ENCODE measurements around the gene FARP1.

The FARP1 gene

GRCh38 chr13:98473788-98474144 lies 330.9 kb downstream of the FARP1 start:
- DNase-seq: no peak
- Histone ChIP-seq H3K9me3 (ENCODE audit: insufficient read depth, low read depth, low read length) (no peaks in the 10 kb centered on the region), H3K9ac (ENCODE audit: low read length) (no peak overlapping the region)

GRCh38 chr13:98474292-98474691 lies 331.4 kb downstream of the FARP1 start:
- Histone ChIP-seq H3K4me1 (ENCODE audit: control insufficient read depth in 1 of 2, insufficient read depth in 2 of 2, low read length in 2 of 2) (peaks cover 13 to 24% of the 10 kb centered on the region in 2 experiments), H3K27ac (ENCODE audit: low read depth, low read length) (no peak overlapping the region), H3K4me2 (ENCODE audit: low read length) (no peak overlapping the region), H3K4ac (ENCODE audit: low read depth, low read length) (no peak overlapping the region), H3K79me1 (ENCODE audit: low read length) (peaks cover 6% of the 10 kb centered on the region), H2AFZ (ENCODE audit: insufficient read depth, low read length, poor library complexity) (no peak overlapping the region), H4K91ac (ENCODE audit: low read depth, low read length) (no peak overlapping the region), H3K36me3 (ENCODE audit: control insufficient read depth in 1 of 2, insufficient read depth in 2 of 2, low read length in 2 of 2) (peaks cover 22 to 25% of the 10 kb centered on the region in 2 experiments), H3K27me3 (ENCODE audit: insufficient read depth, low read length) (no peaks in the 10 kb centered on the region), H3K23ac (ENCODE audit: low read length) (no peak overlapping the region), H3K14ac (ENCODE audit: low read length) (no peak overlapping the region), H3K79me2 (ENCODE audit: control insufficient read depth, insufficient read depth, low read length, poor library complexity) (peaks cover 4% of the 10 kb centered on the region), H2BK5ac (ENCODE audit: low read depth, low read length, poor library complexity) (no peak overlapping the region), H3K4me3 (ENCODE audit: low read depth, low read length) (no peak overlapping the region), H4K8ac (ENCODE audit: low read depth, low read length) (no peak overlapping the region), H3K9ac (ENCODE audit: low read length) (no peak overlapping the region), H2BK12ac (ENCODE audit: low read length) (no peak overlapping the region), H4K12ac (ENCODE audit: low read depth, low read length) (no peak overlapping the region), H3K9me3 (ENCODE audit: insufficient read depth, low read depth, low read length) (no peaks in the 10 kb centered on the region), H3K18ac (ENCODE audit: low read length) (no peak overlapping the region), H2AK5ac (ENCODE audit: low read length) (no peak overlapping the region), H2BK120ac (ENCODE audit: insufficient read depth, low read length, poor library complexity) (no peak overlapping the region)
- no CpG with 5 or more reads among the region's 10 CpGs for WGBS (ENCODE audit: extremely low coverage, insufficient coverage, insufficient read length)
- DNase-seq: no peak

More at GRCh38 chr13:98473788-98474144, 330.9 kb downstream of the FARP1 start:
- Histone ChIP-seq H3K27me3 (ENCODE audit: insufficient read depth, low read length) (no peaks in the 10 kb centered on the region), H4K8ac (ENCODE audit: low read depth, low read length) (no peak overlapping the region), H2BK5ac (ENCODE audit: low read depth, low read length, poor library complexity) (no peak overlapping the region), H3K4me1 (ENCODE audit: control insufficient read depth in 1 of 2, insufficient read depth in 2 of 2, low read length in 2 of 2) (peaks cover 12 to 21% of the 10 kb centered on the region in 2 experiments), H3K18ac (ENCODE audit: low read length) (no peak overlapping the region), H3K79me1 (ENCODE audit: low read length) (peaks cover 6% of the 10 kb centered on the region), H2BK12ac (ENCODE audit: low read length) (no peak overlapping the region), H3K4me2 (ENCODE audit: low read length) (no peak overlapping the region), H4K91ac (ENCODE audit: low read depth, low read length) (no peak overlapping the region), H3K23ac (ENCODE audit: low read length) (no peak overlapping the region), H3K4ac (ENCODE audit: low read depth, low read length) (no peak overlapping the region), H3K4me3 (ENCODE audit: low read depth, low read length) (no peak overlapping the region), H3K14ac (ENCODE audit: low read length) (no peak overlapping the region), H3K36me3 (ENCODE audit: control insufficient read depth in 1 of 2, insufficient read depth in 2 of 2, low read length in 2 of 2) (peaks cover 26 to 28% of the 10 kb centered on the region in 2 experiments), H2AFZ (ENCODE audit: insufficient read depth, low read length, poor library complexity) (no peak overlapping the region), H3K79me2 (ENCODE audit: control insufficient read depth, insufficient read depth, low read length, poor library complexity) (peaks cover 4% of the 10 kb centered on the region), H4K12ac (ENCODE audit: low read depth, low read length) (peak overlapping the region; percentile 39), H2BK120ac (ENCODE audit: insufficient read depth, low read length, poor library complexity) (no peak overlapping the region), H3K27ac (ENCODE audit: low read depth, low read length) (no peak overlapping the region), H2AK5ac (ENCODE audit: low read length) (no peak overlapping the region)
- no CpG with 5 or more reads among the region's 7 CpGs for WGBS (ENCODE audit: extremely low coverage, insufficient coverage, insufficient read length)

GRCh38 chr13:98474761-98475160 lies 331.9 kb downstream of the FARP1 start:
- no peak overlapping the region for H3K9ac ChIP-seq (ENCODE audit: low read length)
- no peak overlapping the region for H2BK120ac ChIP-seq (ENCODE audit: insufficient read depth, low read length, poor library complexity)
- no peak for DNase-seq
- H3K4me1 ChIP-seq (ENCODE audit: control insufficient read depth in 1 of 2, insufficient read depth in 2 of 2, low read length in 2 of 2): peaks cover 13 to 24% of the 10 kb centered on the region in 2 experiments
- no peak overlapping the region for H3K14ac ChIP-seq (ENCODE audit: low read length)
- peak overlapping the region; percentile 42 for H3K18ac ChIP-seq (ENCODE audit: low read length)
- H3K27ac ChIP-seq (ENCODE audit: low read depth, low read length): no peak overlapping the region
- no peak overlapping the region for H3K4me3 ChIP-seq (ENCODE audit: low read depth, low read length)
- no peak overlapping the region for H2BK12ac ChIP-seq (ENCODE audit: low read length)
- no peak overlapping the region for H3K4me2 ChIP-seq (ENCODE audit: low read length)
- H3K4ac ChIP-seq (ENCODE audit: low read depth, low read length): no peak overlapping the region
- H2AFZ ChIP-seq (ENCODE audit: insufficient read depth, low read length, poor library complexity): no peak overlapping the region
- H3K23ac ChIP-seq (ENCODE audit: low read length): no peak overlapping the region
- H2AK5ac ChIP-seq (ENCODE audit: low read length): no peak overlapping the region
- no CpG with 5 or more reads among the region's 24 CpGs for whole genome bisulfite sequencing (ENCODE audit: extremely low coverage, insufficient coverage, insufficient read length)
- no peaks in the 10 kb centered on the region for H3K27me3 ChIP-seq (ENCODE audit: insufficient read depth, low read length)
- H3K36me3 ChIP-seq (ENCODE audit: control insufficient read depth in 1 of 2, insufficient read depth in 2 of 2, low read length in 2 of 2): peaks cover 21 to 25% of the 10 kb centered on the region in 2 experiments
- no peak overlapping the region for H2BK5ac ChIP-seq (ENCODE audit: low read depth, low read length, poor library complexity)
- no peak overlapping the region for H4K8ac ChIP-seq (ENCODE audit: low read depth, low read length)
- H4K91ac ChIP-seq (ENCODE audit: low read depth, low read length): no peak overlapping the region
- no peaks in the 10 kb centered on the region for H3K9me3 ChIP-seq (ENCODE audit: insufficient read depth, low read depth, low read length)
- no peak overlapping the region for H4K12ac ChIP-seq (ENCODE audit: low read depth, low read length)
- H3K79me1 ChIP-seq (ENCODE audit: low read length): peaks cover 6% of the 10 kb centered on the region
- H3K79me2 ChIP-seq (ENCODE audit: control insufficient read depth, insufficient read depth, low read length, poor library complexity): peaks cover 4% of the 10 kb centered on the region

GRCh38 chr13:98475522-98475921 lies 332.6 kb downstream of the FARP1 start:
- no CpG with 5 or more reads among the region's 13 CpGs for WGBS (ENCODE audit: extremely low coverage, insufficient coverage, insufficient read length)
- Histone ChIP-seq H3K9ac (ENCODE audit: low read length) (no peak overlapping the region), H3K4me1 (ENCODE audit: control insufficient read depth in 1 of 2, insufficient read depth in 2 of 2, low read length in 2 of 2) (peaks cover 13 to 24% of the 10 kb centered on the region in 2 experiments), H3K27me3 (ENCODE audit: insufficient read depth, low read length) (no peaks in the 10 kb centered on the region), H3K4ac (ENCODE audit: low read depth, low read length) (no peak overlapping the region), H3K36me3 (ENCODE audit: control insufficient read depth in 1 of 2, insufficient read depth in 2 of 2, low read length in 2 of 2) (peaks cover 21 to 25% of the 10 kb centered on the region in 2 experiments), H2AFZ (ENCODE audit: insufficient read depth, low read length, poor library complexity) (no peak overlapping the region), H2BK5ac (ENCODE audit: low read depth, low read length, poor library complexity) (no peak overlapping the region), H3K18ac (ENCODE audit: low read length) (no peak overlapping the region), H4K8ac (ENCODE audit: low read depth, low read length) (no peak overlapping the region), H3K23ac (ENCODE audit: low read length) (no peak overlapping the region), H2BK120ac (ENCODE audit: insufficient read depth, low read length, poor library complexity) (no peak overlapping the region), H3K79me1 (ENCODE audit: low read length) (peaks cover 6% of the 10 kb centered on the region), H2AK5ac (ENCODE audit: low read length) (no peak overlapping the region), H4K91ac (ENCODE audit: low read depth, low read length) (no peak overlapping the region), H3K4me2 (ENCODE audit: low read length) (no peak overlapping the region), H2BK12ac (ENCODE audit: low read length) (no peak overlapping the region), H4K12ac (ENCODE audit: low read depth, low read length) (no peak overlapping the region), H3K4me3 (ENCODE audit: low read depth, low read length) (no peak overlapping the region), H3K79me2 (ENCODE audit: control insufficient read depth, insufficient read depth, low read length, poor library complexity) (peaks cover 4% of the 10 kb centered on the region), H3K27ac (ENCODE audit: low read depth, low read length) (no peak overlapping the region), H3K14ac (ENCODE audit: low read length) (no peak overlapping the region), H3K9me3 (ENCODE audit: insufficient read depth, low read depth, low read length) (no peaks in the 10 kb centered on the region)
- no peak for DNase-seq

All from trophoblast cell (in vitro differentiated cells and primary cell).